ENCODE data around the gene LHX3.

DNA sequence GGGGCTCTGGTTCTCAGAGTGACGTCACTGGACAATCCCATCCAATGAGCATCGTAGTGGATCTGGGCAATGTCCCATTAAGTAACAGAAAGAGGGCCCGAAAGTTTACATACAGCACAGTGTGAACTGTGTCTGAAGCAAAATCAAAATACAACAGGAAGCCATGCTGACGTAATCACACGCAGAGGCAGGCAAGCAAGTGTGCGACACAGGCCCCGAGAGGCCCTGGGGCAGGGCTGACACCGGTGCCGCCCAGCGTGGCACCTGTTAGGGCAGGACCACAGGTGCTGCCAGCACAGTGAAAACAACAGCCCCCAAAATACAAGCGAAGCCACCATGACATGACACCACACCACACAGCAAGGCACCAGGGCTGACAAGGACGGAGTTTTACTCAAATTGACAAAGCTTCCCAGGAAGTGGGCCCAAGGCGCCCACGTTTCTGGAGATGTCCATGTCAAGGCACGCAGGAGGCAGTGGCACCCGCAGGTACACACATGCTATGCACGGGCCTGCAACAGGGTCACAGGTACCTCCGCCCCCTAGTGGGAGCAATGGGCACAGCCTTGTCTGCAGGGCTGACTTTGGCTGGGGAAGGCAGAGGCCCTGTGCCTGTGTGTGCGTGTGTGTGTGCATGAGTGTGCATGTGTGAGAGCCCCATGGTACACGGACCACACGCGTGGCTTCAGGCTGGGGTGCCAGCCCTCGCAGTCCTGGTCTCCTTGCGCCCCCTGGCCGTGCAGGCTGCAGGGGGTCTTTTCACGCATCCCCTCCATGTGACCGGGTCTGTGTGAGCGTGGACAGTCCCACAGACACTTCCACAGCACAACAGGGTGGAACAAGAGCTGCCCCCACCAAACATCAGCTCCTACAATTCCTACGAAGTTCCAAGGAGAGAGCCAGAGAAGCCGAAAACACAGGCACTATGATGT, 21.1 kb upstream of the LHX3 start:
- no peak for TF ChIP-seq POLR2A (IDR thresholded peaks at IDR 0.05; ENCODE audit: extremely low read depth, insufficient read length)
- peak; percentile 88 for TF ChIP-seq CTCF (IDR thresholded peaks at IDR 0.05; ENCODE audit: low read depth, low read length)
- peak; percentile 28; the same call in 1 of the 2 replicates for TF ChIP-seq MYC (IDR thresholded peaks at IDR 0.05; ENCODE audit: low read depth, low read length)
- TF ChIP-seq MAX (IDR thresholded peaks at IDR 0.05; ENCODE audit: low read depth, low read length) = peak; percentile 16; the same call in 1 of the 2 replicates

All from NB4 (cell line).